ENCODE data around the gene RFPL2. TPM values are rescaled to one million over a fixed set of nuclear protein-coding genes. Genes with fewer than 3 reads are reported as not detected.

RFPL2 gene
- total RNA-seq, 2 donors from 2014 or later, result 1.8 to 3.1 TPM

GRCh38 chr22:32177221-32177765 lies 27.6 kb downstream of the RFPL2 start:
- Histone ChIP-seq H3K4me3 (ENCODE audit: low read length) (no peak overlapping the region), H3K36me3 (ENCODE audit: control insufficient read depth, insufficient read depth, low read length) (no peaks in the 10 kb centered on the region), H3K27ac (ENCODE audit: low read depth, low read length) (no peak overlapping the region), H3K27me3 (ENCODE audit: control insufficient read depth, insufficient read depth, low read length, poor library complexity, severe bottlenecking) (peaks cover 29% of the 10 kb centered on the region), H3K4me1 (ENCODE audit: control insufficient read depth, insufficient read depth, low read length) (peaks cover 7% of the 10 kb centered on the region), H3K9me3 (ENCODE audit: control insufficient read depth, low read length) (no peaks in the 10 kb centered on the region), H3K9ac (ENCODE audit: extremely low read depth, low read length, poor library complexity, severe bottlenecking) (no peak overlapping the region)
- 91% methylated on average over 1 to 8 of the region's 8 CpGs for WGBS, 2 experiments (ENCODE audit: insufficient coverage in 1 of 2, insufficient read length in 1 of 2)
- no peak overlapping the region for H3K27ac Mint-ChIP-seq
- peaks cover 4% of the 10 kb centered on the region for H3K9me3 Mint-ChIP-seq
- H3K4me1 Mint-ChIP-seq, result peaks cover 9% of the 10 kb centered on the region
- peak; percentile 51 for DNase-seq
- H3K4me3 Mint-ChIP-seq, result no peak overlapping the region
- H3K27me3 Mint-ChIP-seq (ENCODE audit: insufficient read depth), result peaks cover 47% of the 10 kb centered on the region
- TF ChIP-seq CTCF (conservative IDR thresholded peaks at IDR 0.05), result no peak
- no peaks in the 10 kb centered on the region for H3K36me3 Mint-ChIP-seq (ENCODE audit: low read depth)

- peak; percentile 85 for DNase-seq
- Mint-ChIP-seq H3K27ac (no peak overlapping the region), H3K9me3 (peaks cover 4% of the 10 kb centered on the region), H3K27me3 (ENCODE audit: insufficient read depth) (peaks cover 47% of the 10 kb centered on the region), H3K4me1 (peaks cover 12% of the 10 kb centered on the region), H3K36me3 (ENCODE audit: low read depth) (no peaks in the 10 kb centered on the region), H3K4me3 (peak overlapping the region; percentile 39)
- Histone ChIP-seq H3K27ac (ENCODE audit: low read depth, low read length) (no peak overlapping the region), H3K36me3 (ENCODE audit: control insufficient read depth, insufficient read depth, low read length) (no peaks in the 10 kb centered on the region), H3K9ac (ENCODE audit: extremely low read depth, low read length, poor library complexity, severe bottlenecking) (no peak overlapping the region), H3K27me3 (ENCODE audit: control insufficient read depth, insufficient read depth, low read length, poor library complexity, severe bottlenecking) (peaks cover 29% of the 10 kb centered on the region), H3K9me3 (ENCODE audit: control insufficient read depth, low read length) (no peaks in the 10 kb centered on the region), H3K4me3 (ENCODE audit: low read length) (no peak overlapping the region), H3K4me1 (ENCODE audit: control insufficient read depth, insufficient read depth, low read length) (peaks cover 7% of the 10 kb centered on the region)
- 15 to 16% methylated on average over 26 to 73 of the region's 73 CpGs for WGBS, 2 experiments (ENCODE audit: insufficient coverage in 1 of 2, insufficient read length in 1 of 2)
- peak; percentile 50 for TF ChIP-seq CTCF (conservative IDR thresholded peaks at IDR 0.05)
Measured at GRCh38 chr22:32175683-32176644, 28.9 kb downstream of the RFPL2 start.

GRCh38 chr22:32175115-32175514 lies 29.8 kb downstream of the RFPL2 start:
- Histone ChIP-seq H3K36me3 (ENCODE audit: control insufficient read depth, insufficient read depth, low read length) (no peaks in the 10 kb centered on the region), H3K27me3 (ENCODE audit: control insufficient read depth, insufficient read depth, low read length, poor library complexity, severe bottlenecking) (peaks cover 29% of the 10 kb centered on the region), H3K27ac (ENCODE audit: low read depth, low read length) (no peak overlapping the region), H3K9ac (ENCODE audit: extremely low read depth, low read length, poor library complexity, severe bottlenecking) (no peak overlapping the region), H3K4me1 (ENCODE audit: control insufficient read depth, insufficient read depth, low read length) (peaks cover 7% of the 10 kb centered on the region), H3K9me3 (ENCODE audit: control insufficient read depth, low read length) (no peaks in the 10 kb centered on the region), H3K4me3 (ENCODE audit: low read length) (no peak overlapping the region)
- H3K4me1 Mint-ChIP-seq, result peaks cover 14% of the 10 kb centered on the region
- H3K36me3 Mint-ChIP-seq (ENCODE audit: low read depth), result no peaks in the 10 kb centered on the region
- H3K4me3 Mint-ChIP-seq, result peak overlapping the region; percentile 39
- no peak for DNase-seq
- peaks cover 4% of the 10 kb centered on the region for H3K9me3 Mint-ChIP-seq
- peaks cover 47% of the 10 kb centered on the region for H3K27me3 Mint-ChIP-seq (ENCODE audit: insufficient read depth)
- H3K27ac Mint-ChIP-seq, result no peak overlapping the region
- WGBS, 2 experiments (ENCODE audit: insufficient coverage in 1 of 2, insufficient read length in 1 of 2), result 89 to 95% methylated on average over 11 of the region's 11 CpGs
- TF ChIP-seq CTCF (conservative IDR thresholded peaks at IDR 0.05), result no peak
